HG02571 (cell line): ENCODE measurements around the gene RPL6.
"Not testable (repeated sequence)": the region's sequence is repeated elsewhere in the genome, so short reads cannot be mapped to it uniquely, and the experiment has no call there.

Experiments
- ATAC-seq: cut with Tn5 transposase; IDR thresholded peaks from one replicate; pipeline ENCODE4 v1.9.1; 2021; ENCODE audit warnings: mild to moderate bottlenecking, moderate library complexity; ENCODE audit not compliant: unreplicated experiment

The RPL6 gene

GRCh38 chr12:112409064-112409905 lies at the start of gene RPL6:
Gene RPL6, minus strand, starts transcription at chr12:112409605. Its CDS starts 949 bp downstream, at chr12:112408656.
- peak; percentile 82 for ATAC-seq

GRCh38 chr12:112458751-112459150 lies 49.3 kb upstream of the RPL6 start:
- no peak for ATAC-seq

GRCh38 chr12:112458330-112458729 lies 48.9 kb upstream of the RPL6 start:
- ATAC-seq = no peak

- not testable (repeated sequence) for ATAC-seq
Measured at GRCh38 chr12:112457142-112457541, 47.7 kb upstream of the RPL6 start.

GRCh38 chr12:112456029-112456428 lies 46.6 kb upstream of the RPL6 start:
- no peak for ATAC-seq

GRCh38 chr12:112450725-112451124 lies 41.3 kb upstream of the RPL6 start:
- ATAC-seq = no peak

GRCh38 chr12:112448165-112448564 lies 38.8 kb upstream of the RPL6 start:
- ATAC-seq = not testable (repeated sequence)

GRCh38 chr12:112447106-112447505 lies 37.7 kb upstream of the RPL6 start:
- no peak for ATAC-seq

- ATAC-seq = no peak
Measured at GRCh38 chr12:112446008-112446725, 36.8 kb upstream of the RPL6 start.

- ATAC-seq = no peak
Measured at GRCh38 chr12:112443916-112444315, 34.5 kb upstream of the RPL6 start.

GRCh38 chr12:112440653-112441052 lies 31.2 kb upstream of the RPL6 start:
- not testable (repeated sequence) for ATAC-seq

- ATAC-seq = no peak
Measured at GRCh38 chr12:112439769-112440168, 30.4 kb upstream of the RPL6 start.

GRCh38 chr12:112438645-112439044 lies 29.2 kb upstream of the RPL6 start:
- not testable (repeated sequence) for ATAC-seq

- ATAC-seq = no peak
Measured at GRCh38 chr12:112433551-112433950, 24.1 kb upstream of the RPL6 start.

GRCh38 chr12:112431965-112432364 lies 22.6 kb upstream of the RPL6 start:
- no peak for ATAC-seq

- no peak for ATAC-seq
Measured at GRCh38 chr12:112430929-112431328, 21.5 kb upstream of the RPL6 start.

- no peak for ATAC-seq
Measured at GRCh38 chr12:112427760-112428159, 18.4 kb upstream of the RPL6 start.

GRCh38 chr12:112425582-112426382 lies 16.4 kb upstream of the RPL6 start:
- no peak for ATAC-seq

- no peak for ATAC-seq
Measured at GRCh38 chr12:112424126-112424525, 14.7 kb upstream of the RPL6 start.

- ATAC-seq = no peak
Measured at GRCh38 chr12:112422531-112422930, 13.1 kb upstream of the RPL6 start.

- ATAC-seq = no peak
Measured at GRCh38 chr12:112421363-112421762, 12.0 kb upstream of the RPL6 start.
